Epithelial cell of proximal tubule (primary cell): ENCODE data around the gene MEI1. TPM values are rescaled to one million over a fixed set of nuclear protein-coding genes. Genes with fewer than 3 reads are reported as not detected.
A peak's percentile ranks its signal among the peaks of the same experiment; 100 is the strongest.
"Not testable (repeated sequence)": the region's sequence is repeated elsewhere in the genome, so short reads cannot be mapped to it uniquely, and the experiment has no call there.

Experiments used
- DNase-seq: peaks from one replicate; pipeline ENCODE4 v3.0.0-alpha.2; 2011; ENCODE audit warnings: low read depth
- H3K4me3 ChIP-seq: 2 replicates; pipeline ENCODE4 v1.5.1; 2011; ENCODE audit warnings: low read depth, mild to moderate bottlenecking, low read length
- CTCF ChIP-seq: conservative IDR thresholded peaks from 2 replicates; pipeline ENCODE4 v1.5.1; 2012; ENCODE audit warnings: low read depth, mild to moderate bottlenecking, low read length
- total RNA-seq: library from RNA; depleted of rRNA; stranded (reverse); fragments of >200 nt; gene quantifications from 2 replicates; pipeline ENCODE4 v1.2.3, GENCODE V29; 2015

The MEI1 gene
- total RNA-seq, 1 donor from 2014 or later: 0.35 TPM

- H3K4me3 ChIP-seq: no peak overlapping the region
- no peak for TF ChIP-seq CTCF
- DNase-seq: no peak
These were observed 30.1 kb upstream of the MEI1 start for GRCh38 chr22:41668971-41669911.

GRCh38 chr22:41672096-41672495 is 27.2 kb upstream of the MEI1 start:
- H3K4me3 ChIP-seq, DNase-seq: not testable (repeated sequence)

- no peak for DNase-seq
- TF ChIP-seq CTCF: peak; percentile 44
- H3K4me3 ChIP-seq: no peak overlapping the region
These were observed 26.4 kb upstream of the MEI1 start for GRCh38 chr22:41672780-41673509.

GRCh38 chr22:41674846-41675340 is 24.4 kb upstream of the MEI1 start:
- no peak for TF ChIP-seq CTCF
- DNase-seq: no peak
- no peak overlapping the region for H3K4me3 ChIP-seq

GRCh38 chr22:41676134-41676533 is 23.2 kb upstream of the MEI1 start:
- DNase-seq: no peak
- H3K4me3 ChIP-seq: no peak overlapping the region
- no peak for TF ChIP-seq CTCF

- DNase-seq: no peak
- peak overlapping the region; percentile 67 for H3K4me3 ChIP-seq
- no peak for TF ChIP-seq CTCF
These were observed 17.7 kb upstream of the MEI1 start for GRCh38 chr22:41681616-41682015.

GRCh38 chr22:41682033-41682807 is 17.1 kb upstream of the MEI1 start:
- TF ChIP-seq CTCF: no peak
- no peak for DNase-seq
- H3K4me3 ChIP-seq: peak overlapping the region; percentile 67
